PC-3 (cell line): ENCODE measurements around the gene KAZN. TPM values are rescaled to one million over a fixed set of nuclear protein-coding genes. Genes with fewer than 3 reads are reported as not detected.

Experiments used
- ATAC-seq: fragments of 200-7000 bp; cut with Tn5 transposase; 2 replicates; pipeline ENCODE4 v1.9.1; 2020; ENCODE audit warnings: mild to moderate bottlenecking, moderate library complexity
- BruUV-seq: library from RNA; stranded (reverse); fragments of 400-500 nt; replicated peaks from 2 replicates; lab custom pipeline; 2021; lab: Mats Ljungman, UMichigan
- CTCF ChIA-PET: fragments of 300-600 bp; sonication (Branson Sonifier 250); formaldehyde crosslinking; loops from one replicate; lab custom pipeline; 2022; ENCODE audit warnings: antibody characterized with exemption; lab: Charles Lee
- POLR2A ChIA-PET: fragments of 300-600 bp; sonication (Branson Sonifier 250); formaldehyde crosslinking; loops from one replicate; lab custom pipeline; 2022; ENCODE audit warnings: antibody characterized with exemption; ENCODE audit not compliant: unreplicated experiment; lab: Charles Lee
- DNase-seq: peaks from one replicate; pipeline ENCODE4 v3.0.0-alpha.2; 2015
- H2AFZ ChIP-seq: fragments of 300-600 bp; sonication (generic); 2 replicates; pipeline ENCODE4 v1.6.0; 2016; ENCODE audit warnings: antibody characterized with exemption, low read length
- H3F3A ChIP-seq: fragments of 300-600 bp; sonication (generic); one replicate; pipeline ENCODE4 v1.6.0; 2017; ENCODE audit warnings: antibody characterized with exemption, low read length, control low read depth, mild to moderate bottlenecking; ENCODE audit not compliant: unreplicated experiment
- H3K27ac ChIP-seq: fragments of 300-600 bp; sonication (generic); 2 replicates; pipeline ENCODE4 v1.5.1; 2016; ENCODE audit warnings: mild to moderate bottlenecking, low read length
- H3K27me3 ChIP-seq: fragments of 300-600 bp; sonication (generic); 2 replicates; pipeline ENCODE4 v1.6.1; 2016; ENCODE audit warnings: low read length, mixed read lengths
- H3K36me3 ChIP-seq: fragments of 300-600 bp; sonication (generic); 2 replicates; pipeline ENCODE4 v1.6.1; 2016; ENCODE audit warnings: low read depth, mixed run types, low read length, mixed read lengths
- H3K4me1 ChIP-seq: fragments of 300-600 bp; sonication (generic); 2 replicates; pipeline ENCODE4 v1.5.1; 2016; ENCODE audit warnings: low read length; ENCODE audit not compliant: insufficient read depth
- H3K4me2 ChIP-seq: fragments of 300-600 bp; sonication (generic); 2 replicates; pipeline ENCODE4 v1.6.0; 2016; ENCODE audit warnings: low read length
- H3K4me3 ChIP-seq: fragments of 300-600 bp; sonication (generic); 2 replicates; pipeline ENCODE4 v1.5.1; 2016; ENCODE audit warnings: mild to moderate bottlenecking, low read length, mixed read lengths
- H3K79me2 ChIP-seq: fragments of 300-600 bp; sonication (generic); 2 replicates; pipeline ENCODE4 v1.6.1; 2017; ENCODE audit warnings: low read length, mixed read lengths
- H3K9ac ChIP-seq: fragments of 300-600 bp; sonication (generic); 2 replicates; pipeline ENCODE4 v1.6.0; 2016; ENCODE audit warnings: mild to moderate bottlenecking, low read length
- H3K9me2 ChIP-seq: fragments of 300-600 bp; sonication (generic); replicated peaks from 2 replicates; pipeline ENCODE4 v1.6.1; 2016; ENCODE audit warnings: mixed run types, low read length, mixed read lengths
- H3K9me3 ChIP-seq: fragments of 300-600 bp; sonication (generic); 2 replicates; pipeline ENCODE4 v1.6.1; 2016; ENCODE audit warnings: low read length, mixed read lengths
- H4K20me1 ChIP-seq: fragments of 300-600 bp; sonication (generic); 2 replicates; pipeline ENCODE4 v1.6.1; 2016; ENCODE audit warnings: low read length, mixed read lengths
- EZH2 ChIP-seq: fragments of 300-600 bp; sonication (generic); IDR thresholded peaks from one replicate; pipeline ENCODE4 v1.6.1; 2017; ENCODE audit warnings: antibody characterized with exemption, mild to moderate bottlenecking, low read length; ENCODE audit not compliant: unreplicated experiment
- EZH2phosphoT487 ChIP-seq: fragments of 300-600 bp; sonication (generic); IDR thresholded peaks from 2 replicates; pipeline ENCODE4 v1.6.1; 2018; ENCODE audit warnings: mild to moderate bottlenecking, antibody characterized with exemption, low read length, borderline replicate concordance
- intact Hi-C: fragments of 100-400 bp; cut with micrococcal nuclease; formaldehyde crosslinking; loops from 2 replicates; pipeline ENCODE4 v1.9.0; 2023
- total RNA-seq: library from RNA; depleted of rRNA; stranded (reverse); fragments of >200 nt; gene quantifications from 2 replicates; pipeline ENCODE4 v1.2.3, GENCODE V29; 2014
- TF ChIP-seq, protein P1 (sequence below): fragments of 300-600 bp; sonication (generic); conservative IDR thresholded peaks from 2 replicates; pipeline ENCODE4 v1.5.1; 2017; ENCODE audit warnings: antibody characterized with exemption, low read depth, mild to moderate bottlenecking, low read length

Gene KAZN
- total RNA-seq, 1 experiment from 2014 or later = 2.0 TPM

DNA sequence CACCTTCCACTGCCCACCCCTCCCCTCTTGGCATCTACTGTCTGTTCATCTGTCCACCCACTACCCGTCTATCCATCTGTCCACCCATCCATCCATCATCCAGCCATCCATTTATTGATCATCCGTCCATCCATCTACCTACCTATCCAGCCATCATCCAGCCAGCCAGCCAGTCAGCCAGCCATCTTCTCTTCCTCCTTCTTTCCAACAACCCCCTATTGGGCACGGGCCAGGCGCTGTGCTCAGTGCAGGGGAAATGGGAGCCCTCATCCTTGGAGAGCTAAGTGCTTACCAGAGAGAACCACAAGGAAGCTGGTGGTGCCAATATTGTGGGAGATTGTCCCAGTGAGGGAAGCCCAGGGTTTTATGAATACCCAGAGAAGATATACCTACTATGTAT, 503.3 kb downstream of the KAZN start:
- DNase-seq (no peak), ATAC-seq (no peak)
- H3K4me3 ChIP-seq = no peak overlapping the region
- no peaks in the 10 kb centered on the region for H3K36me3 ChIP-seq
- H3K4me1 ChIP-seq = no peaks in the 10 kb centered on the region
- no peak overlapping the region for H3K9ac ChIP-seq
- H3K27me3 ChIP-seq = no peaks in the 10 kb centered on the region
- no peak overlapping the region for H3K27ac ChIP-seq
- H3K9me2 ChIP-seq = no peaks in the 10 kb centered on the region
- intact Hi-C loops = loop anchor here (10.0 kb wide), 1 partner anchor 1137 kb away; no protein-coding TSS in a partner anchor
- POLR2A ChIA-PET = no interaction called here
- no peaks in the 10 kb centered on the region for H3F3A ChIP-seq
- CTCF ChIA-PET = interaction anchor here (0.6 kb wide), 1 partner anchor 1278 kb away, joined by 3 read pairs; no protein-coding TSS in a partner anchor
- H4K20me1 ChIP-seq = no peaks in the 10 kb centered on the region
- no peak overlapping the region for H3K4me2 ChIP-seq
- TF ChIP-seq EZH2 = no peak
- TF ChIP-seq, protein P1, sequence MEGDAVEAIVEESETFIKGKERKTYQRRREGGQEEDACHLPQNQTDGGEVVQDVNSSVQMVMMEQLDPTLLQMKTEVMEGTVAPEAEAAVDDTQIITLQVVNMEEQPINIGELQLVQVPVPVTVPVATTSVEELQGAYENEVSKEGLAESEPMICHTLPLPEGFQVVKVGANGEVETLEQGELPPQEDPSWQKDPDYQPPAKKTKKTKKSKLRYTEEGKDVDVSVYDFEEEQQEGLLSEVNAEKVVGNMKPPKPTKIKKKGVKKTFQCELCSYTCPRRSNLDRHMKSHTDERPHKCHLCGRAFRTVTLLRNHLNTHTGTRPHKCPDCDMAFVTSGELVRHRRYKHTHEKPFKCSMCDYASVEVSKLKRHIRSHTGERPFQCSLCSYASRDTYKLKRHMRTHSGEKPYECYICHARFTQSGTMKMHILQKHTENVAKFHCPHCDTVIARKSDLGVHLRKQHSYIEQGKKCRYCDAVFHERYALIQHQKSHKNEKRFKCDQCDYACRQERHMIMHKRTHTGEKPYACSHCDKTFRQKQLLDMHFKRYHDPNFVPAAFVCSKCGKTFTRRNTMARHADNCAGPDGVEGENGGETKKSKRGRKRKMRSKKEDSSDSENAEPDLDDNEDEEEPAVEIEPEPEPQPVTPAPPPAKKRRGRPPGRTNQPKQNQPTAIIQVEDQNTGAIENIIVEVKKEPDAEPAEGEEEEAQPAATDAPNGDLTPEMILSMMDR = no peak
- TF ChIP-seq EZH2phosphoT487 = no peak
- BruUV-seq = no TSS peak
- H3K79me2 ChIP-seq = no peaks in the 10 kb centered on the region
- peaks cover 4% of the 10 kb centered on the region; the same call in 1 of the 2 replicates for H3K9me3 ChIP-seq
- no peak overlapping the region for H2AFZ ChIP-seq

- no TSS peak for BruUV-seq
- ChIA-PET POLR2A (no interaction called here), CTCF (no interaction called here)
- Histone ChIP-seq H3K79me2 (no peaks in the 10 kb centered on the region), H3K4me3 (no peak overlapping the region), H3K27ac (no peak overlapping the region), H4K20me1 (no peaks in the 10 kb centered on the region), H3K9me2 (no peaks in the 10 kb centered on the region), H3K36me3 (no peaks in the 10 kb centered on the region), H3K9ac (no peak overlapping the region), H3K4me2 (no peak overlapping the region), H3K9me3 (peaks cover 4% of the 10 kb centered on the region; the same call in 1 of the 2 replicates), H2AFZ (no peak overlapping the region), H3K27me3 (no peaks in the 10 kb centered on the region), H3F3A (no peaks in the 10 kb centered on the region), H3K4me1 (no peaks in the 10 kb centered on the region)
- DNase-seq (no peak), ATAC-seq (no peak)
- intact Hi-C loops = loop anchor here (10.0 kb wide), 1 partner anchor 1138 kb away; no protein-coding TSS in a partner anchor
- TF ChIP-seq EZH2phosphoT487 (no peak), EZH2 (no peak)
- TF ChIP-seq, protein P1 = no peak
Observed at GRCh38 chr1:15102646-15103045, 504.2 kb downstream of the KAZN start.

- Histone ChIP-seq H4K20me1 (no peaks in the 10 kb centered on the region), H3K9ac (no peak overlapping the region), H3K9me3 (peaks cover 4% of the 10 kb centered on the region; the same call in 1 of the 2 replicates), H2AFZ (no peak overlapping the region), H3K9me2 (no peaks in the 10 kb centered on the region), H3K4me3 (no peak overlapping the region), H3K27me3 (no peaks in the 10 kb centered on the region), H3F3A (no peaks in the 10 kb centered on the region), H3K36me3 (no peaks in the 10 kb centered on the region), H3K79me2 (no peaks in the 10 kb centered on the region), H3K27ac (no peak overlapping the region), H3K4me2 (no peak overlapping the region), H3K4me1 (no peaks in the 10 kb centered on the region)
- CTCF ChIA-PET = no interaction called here
- POLR2A ChIA-PET = no interaction called here
- TF ChIP-seq EZH2phosphoT487 (no peak), EZH2 (no peak)
- TF ChIP-seq, protein P1 = no peak
- no TSS peak for BruUV-seq
- DNase-seq = no peak
- intact Hi-C loops = loop anchor here (10.0 kb wide), 1 partner anchor 1138 kb away; no protein-coding TSS in a partner anchor
- no peak for ATAC-seq
Observed at GRCh38 chr1:15103211-15103610, 504.7 kb downstream of the KAZN start.
